GM18870 (cell line): Measurements from ENCODE around the gene FRY.

ENCODE experiments used
- ATAC-seq: cut with Tn5 transposase; IDR thresholded peaks from one replicate; pipeline ENCODE4 v1.9.1; 2021; ENCODE audit warnings: moderate library complexity; ENCODE audit not compliant: unreplicated experiment

Gene FRY

DNA sequence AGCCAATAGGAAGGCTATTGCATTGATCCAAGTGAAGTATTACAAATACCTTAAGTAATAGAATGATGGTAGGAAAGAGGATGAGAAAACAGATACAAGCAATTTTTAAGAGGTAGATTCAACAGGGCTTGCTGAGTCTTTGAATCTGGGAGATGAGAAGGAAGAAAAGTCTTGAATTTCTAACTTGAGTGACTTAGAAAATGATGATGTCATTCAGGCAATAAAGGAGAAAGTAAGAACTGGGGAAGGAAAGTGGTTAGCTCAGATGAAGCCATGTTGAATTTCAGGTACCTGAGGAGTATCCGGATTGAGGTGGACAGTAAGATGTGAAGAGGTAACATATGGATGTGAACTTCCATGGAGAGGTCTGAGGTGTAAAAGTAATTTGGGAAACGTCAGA lies 15.5 kb upstream of the FRY start:
- ATAC-seq = no peak

DNA sequence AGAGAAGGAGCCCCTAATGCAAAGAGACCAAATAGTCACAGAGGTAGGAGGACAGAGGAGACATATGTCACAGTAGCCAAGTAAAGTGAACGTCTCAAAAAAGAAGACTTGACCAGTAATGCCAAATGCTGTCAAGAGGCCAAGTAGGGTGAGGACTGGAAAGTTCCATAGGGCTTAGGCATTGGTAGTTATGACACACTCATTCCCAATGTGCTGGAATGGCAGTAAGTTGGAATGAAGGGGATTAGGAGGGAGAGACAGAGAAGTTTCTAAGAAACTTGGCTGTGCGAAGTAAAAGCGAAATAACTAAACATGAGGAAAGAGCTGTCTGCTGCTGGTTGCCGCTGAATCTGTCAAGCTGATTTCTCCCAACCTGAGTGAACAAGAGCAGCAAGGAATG lies 14.9 kb upstream of the FRY start:
- no peak for ATAC-seq

DNA sequence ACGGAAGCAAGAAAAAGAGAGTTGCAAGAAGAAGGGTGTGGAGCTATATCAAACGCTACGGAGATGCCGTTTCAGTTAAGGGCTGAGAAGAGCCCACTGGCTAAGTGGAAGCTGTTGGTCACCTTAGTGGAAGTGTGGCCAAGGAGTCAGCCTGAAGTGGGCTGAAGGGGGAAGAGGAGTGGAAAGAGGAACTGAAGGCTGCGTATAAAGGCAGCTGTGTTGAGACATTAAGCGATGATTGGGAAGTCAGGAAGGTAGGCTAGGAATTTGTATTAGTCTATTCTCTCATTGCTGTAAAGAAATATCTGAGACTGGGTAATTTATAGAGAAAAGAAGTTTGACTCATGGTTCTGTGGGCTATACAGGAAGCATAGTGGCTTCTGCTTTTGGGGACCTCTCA lies 14.1 kb upstream of the FRY start:
- ATAC-seq = no peak

DNA sequence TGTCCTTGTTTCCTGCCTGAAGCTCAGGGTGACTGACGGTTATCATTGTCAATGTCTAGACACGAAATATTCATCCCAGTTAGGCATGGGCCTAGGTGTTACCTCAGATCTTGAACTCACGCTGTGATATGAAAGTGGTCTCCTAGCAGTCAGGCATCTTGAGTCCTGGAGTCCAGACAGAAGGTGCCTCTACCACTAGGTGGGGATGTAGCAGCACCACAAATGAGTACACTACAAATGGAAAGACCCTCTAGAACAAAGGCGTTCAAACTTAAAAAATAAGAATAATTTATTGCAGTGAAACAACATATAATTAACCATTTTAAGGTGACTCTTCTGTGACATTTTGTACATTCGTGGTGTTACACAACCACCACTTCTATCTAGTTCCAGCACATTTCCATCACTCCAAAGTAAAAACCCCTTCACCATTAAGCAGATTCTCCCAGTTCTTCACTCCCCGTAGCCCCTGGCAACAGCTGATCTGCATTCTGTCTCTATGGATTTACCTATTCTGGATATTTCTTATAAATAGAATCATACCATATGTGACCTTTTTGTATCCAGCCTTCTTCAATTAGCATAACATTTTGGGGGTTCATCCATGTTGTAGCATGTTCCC lies 11.9 kb upstream of the FRY start:
- peak; percentile 48 for ATAC-seq

DNA sequence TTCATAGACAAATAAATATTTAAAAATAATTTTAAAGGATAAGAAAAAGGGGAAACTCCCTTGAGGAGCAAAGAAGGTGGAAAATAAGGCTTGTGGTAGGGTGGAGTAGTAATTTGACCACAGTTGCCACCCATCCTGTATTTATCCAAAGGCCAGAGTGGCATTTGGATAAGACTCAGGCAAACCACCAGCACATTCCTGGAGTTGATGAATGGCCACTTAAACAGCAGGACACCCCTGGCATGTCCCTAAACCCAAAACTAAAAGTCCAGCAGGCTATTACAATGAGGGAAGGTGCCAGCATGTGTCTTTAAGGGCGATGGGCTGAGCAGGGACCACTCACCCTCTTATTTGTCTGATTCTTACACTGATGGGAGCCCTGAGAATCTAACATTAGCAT lies 9.8 kb upstream of the FRY start:
- no peak for ATAC-seq

DNA sequence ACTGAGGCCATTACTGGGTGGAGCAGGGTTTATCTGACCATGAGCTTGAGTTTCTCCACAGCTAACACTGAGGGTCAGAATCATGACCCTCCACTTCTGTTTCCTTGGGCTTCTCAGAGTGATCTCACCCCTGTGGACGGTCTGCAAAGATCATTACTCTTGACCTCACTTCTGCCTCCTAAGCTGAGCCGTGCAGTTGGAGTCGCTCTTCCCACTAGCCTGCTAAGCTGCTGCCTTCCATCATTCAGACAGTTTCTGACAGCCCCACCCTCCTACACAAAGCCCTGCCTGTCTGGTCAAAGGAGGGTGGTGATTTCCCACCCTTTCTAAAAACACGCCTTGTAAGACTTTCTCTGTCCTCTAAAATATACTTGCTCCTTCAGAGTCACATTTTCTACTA lies 9.3 kb upstream of the FRY start:
- no peak for ATAC-seq

DNA sequence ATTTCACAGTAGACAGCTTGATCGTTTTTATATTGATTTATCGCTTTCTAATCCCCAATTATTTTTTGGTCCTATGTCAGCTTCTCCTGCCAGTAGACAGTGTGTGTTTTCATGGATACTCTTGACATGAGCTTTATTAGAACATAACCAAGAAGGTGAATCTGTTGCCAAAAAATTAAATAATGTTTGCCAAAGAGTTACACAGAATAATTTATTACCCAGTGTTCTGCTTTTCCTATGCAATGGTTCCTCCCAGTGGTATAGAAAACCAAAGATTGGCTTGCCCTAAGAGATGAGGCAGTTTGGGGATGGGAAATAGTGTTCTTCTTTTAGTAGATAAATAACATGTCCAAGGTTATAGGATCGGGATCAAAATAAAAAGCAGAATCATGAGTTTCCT lies 8.5 kb upstream of the FRY start:
- no peak for ATAC-seq

DNA sequence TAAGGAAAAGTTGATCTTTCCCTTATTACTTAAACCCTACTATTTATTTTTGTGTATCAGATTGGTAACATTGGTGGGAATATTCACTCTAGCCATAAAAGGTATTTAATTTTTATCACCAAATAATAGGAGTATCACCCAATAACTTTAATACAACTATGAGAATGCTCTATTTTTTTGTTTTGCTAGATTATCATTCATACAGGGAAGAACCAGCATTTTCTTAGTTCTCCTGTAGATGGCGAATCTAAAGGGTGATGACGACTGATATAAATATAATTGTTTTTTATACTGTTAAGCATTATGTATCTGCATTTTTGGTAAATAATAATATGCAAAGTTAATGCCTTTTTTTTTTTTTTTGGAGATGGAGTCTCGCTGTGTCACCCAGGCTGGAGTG lies 7.9 kb upstream of the FRY start:
- no peak for ATAC-seq

DNA sequence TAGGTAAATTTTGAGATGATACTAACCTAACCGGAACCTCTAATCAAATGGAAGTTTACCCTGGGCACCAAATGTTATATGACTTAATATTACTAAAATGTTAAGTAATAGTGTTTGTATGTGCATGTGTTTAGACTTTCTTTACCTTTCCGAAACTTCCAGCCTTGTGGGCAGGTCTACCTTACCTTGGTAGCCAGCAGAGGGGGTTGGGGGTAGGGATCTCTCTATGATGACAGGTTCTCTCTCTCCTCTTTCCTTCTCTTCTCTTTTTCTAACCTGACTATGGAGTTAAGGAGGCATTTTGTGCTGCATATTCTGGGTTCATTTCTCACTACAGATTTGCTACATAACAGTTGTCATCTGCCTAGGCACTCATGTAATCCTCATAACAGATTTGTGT lies 6.8 kb upstream of the FRY start:
- no peak for ATAC-seq

DNA sequence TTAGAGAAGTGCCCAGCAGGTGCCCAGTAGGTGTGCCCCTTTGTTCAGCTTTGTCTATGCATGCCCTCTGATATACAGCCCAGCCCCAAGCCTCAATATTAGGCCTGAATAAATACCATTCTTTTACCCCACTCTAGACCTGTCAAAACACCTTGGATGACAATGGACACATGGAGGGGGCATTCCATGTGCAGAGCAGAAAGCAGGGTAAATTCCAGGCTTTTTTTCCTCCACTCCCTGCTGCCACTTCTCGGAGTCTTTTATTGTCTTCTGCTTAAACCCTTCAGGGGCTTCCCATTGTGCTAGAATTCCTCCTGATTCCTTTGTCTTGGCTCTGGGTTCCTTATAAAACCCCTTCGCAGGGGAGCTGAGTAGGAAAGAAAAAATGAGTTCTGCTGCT lies 5.8 kb upstream of the FRY start:
- no peak for ATAC-seq

DNA sequence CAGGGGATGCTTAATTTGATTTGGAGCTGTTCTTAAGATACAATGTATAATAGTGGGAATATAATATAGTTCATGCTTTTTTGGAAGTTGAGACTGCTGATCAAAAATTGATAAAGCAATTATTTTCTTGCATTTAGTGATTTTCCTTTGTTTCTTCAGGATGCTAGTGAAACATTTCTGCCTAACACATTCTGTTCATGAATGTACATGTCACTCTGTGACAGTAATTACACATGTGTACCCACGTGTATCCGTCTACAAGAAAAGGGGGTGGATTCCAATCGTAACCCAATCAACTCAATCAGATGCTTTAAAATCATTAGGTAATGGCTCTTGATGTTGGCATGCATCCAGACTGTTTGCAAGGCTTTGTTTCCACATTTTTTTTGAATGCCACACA lies 5.0 kb upstream of the FRY start:
- no peak for ATAC-seq

DNA sequence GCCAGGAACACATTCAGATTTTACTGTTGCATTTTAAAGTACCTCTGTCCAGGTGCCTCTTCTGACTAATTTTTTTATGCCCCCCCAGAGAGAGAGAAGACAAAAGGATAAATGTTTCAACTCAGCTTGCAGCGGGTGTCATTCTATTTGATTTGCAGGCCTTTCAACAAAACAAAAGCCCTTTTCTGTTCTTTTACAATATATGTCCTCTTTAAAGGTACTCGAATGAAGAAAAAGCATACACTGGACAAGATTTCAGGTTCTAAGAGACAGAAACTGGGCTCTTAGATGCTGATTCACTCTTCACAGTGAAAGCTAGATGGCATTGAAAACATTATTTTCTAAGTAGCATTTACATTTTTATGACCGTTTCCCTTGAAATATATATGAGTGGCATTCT lies 2.9 kb upstream of the FRY start:
- ATAC-seq = no peak

DNA sequence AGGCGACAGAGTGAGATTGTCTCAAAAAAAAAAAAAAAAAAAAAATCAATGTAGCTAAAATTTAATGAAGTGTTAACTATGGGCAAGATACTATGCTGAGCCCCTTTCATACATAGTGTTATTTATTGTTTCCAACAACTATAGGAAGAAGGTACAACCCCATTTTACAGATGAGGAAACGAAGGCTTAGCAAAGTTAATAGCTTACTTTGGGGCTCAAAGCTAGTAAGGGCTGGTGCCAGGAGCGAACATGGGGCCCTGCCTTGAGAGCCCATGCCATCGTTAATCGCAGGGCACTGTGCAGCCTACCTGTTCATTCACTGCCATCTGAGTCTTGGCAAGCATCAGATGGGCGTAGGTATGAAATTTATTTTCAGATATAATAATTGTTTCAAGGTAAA lies 1.9 kb upstream of the FRY start:
- ATAC-seq = no peak

DNA sequence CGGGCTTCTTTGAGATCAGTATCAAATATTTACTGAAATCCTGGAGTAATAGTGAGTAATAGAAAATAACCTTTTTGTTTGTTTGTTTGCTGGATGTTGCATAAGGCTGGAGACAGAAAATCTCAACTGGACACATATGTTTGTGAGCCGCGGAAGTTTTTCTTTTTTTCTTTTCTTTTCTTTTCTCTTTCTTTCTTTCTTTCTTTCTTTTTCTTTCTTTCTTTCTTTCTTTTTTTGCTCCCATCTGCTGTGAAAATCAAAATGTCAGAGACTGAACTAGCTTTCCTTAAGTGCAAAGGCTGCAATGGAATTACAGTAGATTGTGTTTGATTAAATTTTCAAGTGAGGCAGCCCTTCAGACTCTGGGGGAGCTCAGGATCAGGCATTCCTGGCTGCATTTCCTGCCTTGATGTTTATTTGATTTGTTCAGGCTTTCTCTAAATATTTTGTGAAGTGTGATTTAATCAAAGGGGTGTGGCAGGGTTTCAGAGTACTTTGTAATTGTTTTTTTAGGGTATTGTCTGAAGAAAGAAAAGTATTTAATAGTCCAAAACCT lies 319 bp downstream of the FRY start:
- no peak for ATAC-seq

DNA sequence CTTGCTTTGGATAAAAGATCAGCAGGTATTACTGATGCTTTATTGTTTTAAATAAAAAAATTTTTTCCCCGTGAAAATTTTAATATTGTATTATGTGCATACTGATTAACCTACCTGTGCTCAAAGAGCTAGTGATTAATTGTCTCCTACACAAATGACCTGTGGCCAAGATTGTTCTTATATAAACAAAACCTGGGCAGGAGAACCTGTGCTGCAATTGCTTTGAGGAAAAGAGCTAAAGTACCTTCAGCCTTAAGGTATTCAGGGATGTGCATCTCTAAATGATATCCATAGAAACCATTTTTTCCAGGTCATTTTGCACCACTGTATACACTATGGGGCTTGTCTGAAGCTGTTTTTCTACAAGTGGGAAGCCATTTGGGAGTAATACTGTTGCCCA lies 1.2 kb downstream of the FRY start:
- ATAC-seq = no peak

DNA sequence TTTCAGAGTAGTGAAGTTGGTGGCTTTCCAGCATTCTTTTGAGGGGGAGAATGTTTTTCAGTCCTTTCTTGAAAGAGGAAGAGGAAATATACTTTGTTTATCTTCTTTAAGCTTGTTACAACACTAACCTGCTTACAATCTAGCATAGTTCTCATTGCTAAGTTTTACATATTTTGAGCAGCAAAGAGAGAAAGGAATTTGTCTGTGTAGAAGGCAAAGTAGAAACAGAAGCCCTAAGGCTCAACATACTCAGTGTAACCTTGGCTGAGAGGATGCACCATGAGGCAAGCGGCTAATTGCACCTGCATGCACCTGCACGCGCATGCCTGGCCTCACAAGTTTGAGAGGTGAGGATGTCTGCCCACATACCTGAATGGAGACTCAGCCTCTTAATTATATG lies 2.2 kb downstream of the FRY start:
- ATAC-seq = no peak

DNA sequence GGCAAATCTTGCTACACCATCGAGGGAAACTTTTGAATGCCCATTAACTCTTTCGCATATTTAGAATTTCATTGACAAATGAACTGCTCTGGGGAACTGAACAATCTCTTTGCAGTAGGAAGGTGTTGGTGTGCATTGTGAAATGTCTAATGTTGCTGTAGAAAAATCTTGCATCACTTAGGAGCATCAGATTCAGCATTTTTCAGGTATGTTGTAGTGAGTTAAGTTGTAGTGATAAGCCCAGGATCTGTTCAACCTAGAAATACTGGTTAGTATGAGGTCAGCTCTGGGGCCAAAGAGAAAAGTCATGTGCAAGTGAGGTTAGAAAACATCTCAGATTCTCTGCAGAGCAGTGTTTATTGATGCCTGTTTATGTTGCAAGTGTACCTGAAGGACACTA lies 4.1 kb downstream of the FRY start:
- no peak for ATAC-seq

DNA sequence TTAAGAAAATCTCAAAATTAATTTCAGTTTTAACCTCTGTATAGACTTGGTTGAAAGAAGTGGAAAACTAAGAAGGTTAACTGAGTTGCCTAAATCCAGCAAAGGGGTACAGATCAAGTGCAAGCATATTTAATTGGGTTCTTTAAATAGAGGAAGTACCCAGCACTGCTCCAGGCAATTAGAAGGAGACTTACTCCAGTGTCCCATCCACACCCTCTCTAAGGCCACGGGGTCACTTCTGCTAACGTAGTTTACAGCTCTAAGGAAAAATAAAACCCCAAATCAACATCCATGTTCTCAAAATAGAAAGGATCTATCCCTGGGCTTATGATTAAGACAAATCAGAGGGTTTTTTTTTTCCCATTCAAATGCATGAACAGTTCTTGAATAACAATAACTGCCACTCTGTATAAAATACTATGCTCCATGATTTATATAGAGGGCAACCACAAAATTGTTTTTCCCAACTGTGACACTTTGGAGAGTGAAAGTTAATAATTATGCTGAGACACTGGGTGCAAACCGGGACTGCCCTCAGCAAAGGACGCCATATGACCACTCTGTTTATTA lies 4.6 kb downstream of the FRY start:
- no peak for ATAC-seq

DNA sequence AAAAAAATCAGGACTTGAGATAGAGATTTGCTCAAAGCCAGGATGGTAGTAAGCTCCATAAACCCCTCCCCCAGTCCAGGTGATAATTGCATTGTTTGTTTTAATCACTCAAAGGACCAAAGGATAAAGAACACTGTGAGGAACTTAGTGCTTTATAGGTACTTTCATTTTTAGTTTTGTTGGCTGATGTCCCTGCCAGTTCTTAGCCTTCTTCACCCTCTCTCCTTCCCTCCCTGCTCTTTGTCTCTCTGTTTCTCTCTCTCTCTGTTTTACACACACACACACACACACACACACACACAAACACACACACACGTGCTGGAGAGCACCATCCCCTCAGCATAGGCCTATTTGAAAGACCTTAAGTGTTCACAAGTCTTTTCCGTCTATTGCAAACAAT lies 5.2 kb downstream of the FRY start:
- no peak for ATAC-seq

DNA sequence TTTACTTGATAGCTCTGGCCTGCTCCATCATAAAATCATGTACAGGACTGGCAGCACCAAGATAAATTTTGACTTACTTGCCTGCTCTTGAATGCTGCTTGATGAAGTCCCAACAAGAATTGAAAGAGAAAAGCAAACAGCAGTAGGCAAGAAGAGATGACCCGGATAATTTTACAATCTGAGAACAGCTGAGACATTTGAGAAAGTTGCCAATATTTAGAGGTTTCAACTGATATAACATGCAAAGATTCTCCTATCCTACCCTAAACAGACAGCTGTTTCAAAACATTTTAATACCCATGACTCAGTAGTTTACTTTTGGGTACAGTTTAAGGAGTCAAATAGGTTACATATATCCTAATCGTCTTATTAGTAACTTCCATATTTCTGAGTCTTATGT lies 5.9 kb downstream of the FRY start:
- no peak for ATAC-seq

DNA sequence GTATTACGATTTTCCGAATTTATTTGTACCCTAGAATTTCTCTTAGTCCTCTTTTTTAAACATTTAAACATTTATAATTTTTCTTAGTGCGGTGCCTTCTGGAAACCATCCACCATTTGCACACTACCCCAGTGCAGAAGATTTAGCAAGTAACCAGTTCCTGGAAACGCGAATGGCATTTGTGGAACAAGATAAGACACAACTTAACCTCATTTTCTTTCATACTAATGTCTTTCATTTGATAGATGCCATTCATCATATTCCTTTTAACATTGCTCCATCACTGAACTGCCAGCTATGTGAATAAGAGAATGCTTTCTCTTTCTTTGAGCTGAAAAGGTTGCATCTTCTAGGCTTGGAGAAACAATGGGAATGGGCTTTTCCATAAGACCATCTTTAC lies 6.8 kb downstream of the FRY start:
- no peak for ATAC-seq

DNA sequence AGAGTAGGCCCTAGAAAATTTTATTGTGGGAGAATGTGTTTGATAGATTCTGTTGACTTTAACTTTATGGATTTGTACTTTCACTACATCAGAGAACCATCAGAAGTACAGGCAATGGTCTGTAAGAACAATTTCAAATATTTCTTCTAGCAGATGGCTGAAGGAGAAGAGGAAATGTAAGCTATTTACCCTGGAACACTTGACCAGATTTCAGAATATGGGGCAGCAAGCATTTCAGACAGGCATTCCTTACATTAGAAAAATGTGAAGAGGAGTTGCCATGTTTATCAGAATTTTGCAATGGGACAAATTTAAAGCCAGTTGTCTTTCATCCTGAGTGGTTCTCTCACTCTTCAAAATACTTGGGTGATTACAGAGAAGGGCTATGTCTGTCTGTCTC lies 7.5 kb downstream of the FRY start:
- no peak for ATAC-seq

DNA sequence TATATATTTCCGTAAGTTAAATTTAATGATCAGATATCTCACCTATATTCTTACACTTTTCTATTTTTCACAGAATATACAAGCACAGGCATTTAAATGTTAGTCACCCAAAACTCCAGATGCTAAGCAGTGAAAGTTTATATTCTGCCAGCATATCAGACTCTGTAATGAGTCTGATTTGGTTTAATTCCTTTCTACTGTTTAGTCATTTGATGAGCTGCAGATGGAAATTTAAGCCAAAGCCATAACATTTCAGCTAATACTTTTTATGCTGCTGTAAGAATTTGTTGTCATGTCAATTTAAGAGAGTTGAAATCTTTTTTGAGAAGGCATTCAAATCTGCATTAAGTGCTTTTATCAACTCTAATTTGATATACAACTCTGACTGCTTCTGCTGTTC lies 8.0 kb downstream of the FRY start:
- no peak for ATAC-seq
